ENCODE data around the gene ITGA4. TPM values are rescaled to one million over a fixed set of nuclear protein-coding genes. Genes with fewer than 3 reads are reported as not detected.

ITGA4 gene
- total and polyA plus RNA-seq, 8 donors: 0.45 to 48.4 (median 8.5) TPM

GRCh38 chr2:181457741-181458425 lies 697 bp downstream of the ITGA4 start:
- intact Hi-C loops (cut with DNase I; ENCODE audit: low total_unique reads): no loop called here
- Histone ChIP-seq H3K36me3 (no peaks in the 10 kb centered on the region), H3K9me3 (no peaks in the 10 kb centered on the region), H3K4me3 (peak overlapping the region; percentile 45 to 61 (median 50)), H3K27me3 (peaks cover 0 to 34% (median 18%) of the 10 kb centered on the region in 3 donors), H3K27ac (peak overlapping the region; percentile 74 to 83 (median 80)), H3K4me1 (peaks cover 0 to 35% (median 19%) of the 10 kb centered on the region in 4 donors)
- peak; percentile 27 to 70 for DNase-seq
- 2 to 4% (median 3%) methylated on average over 30 to 45 of the region's 45 CpGs for WGBS, 5 donors
- no peak for TF ChIP-seq POLR2A (IDR thresholded peaks at IDR 0.05)
- no peak for TF ChIP-seq CTCF (IDR thresholded peaks at IDR 0.05)
- no peak for TF ChIP-seq EP300 (IDR thresholded peaks at IDR 0.05)
- TF ChIP-seq POLR2AphosphoS5 (IDR thresholded peaks at IDR 0.05): no peak

DNA sequence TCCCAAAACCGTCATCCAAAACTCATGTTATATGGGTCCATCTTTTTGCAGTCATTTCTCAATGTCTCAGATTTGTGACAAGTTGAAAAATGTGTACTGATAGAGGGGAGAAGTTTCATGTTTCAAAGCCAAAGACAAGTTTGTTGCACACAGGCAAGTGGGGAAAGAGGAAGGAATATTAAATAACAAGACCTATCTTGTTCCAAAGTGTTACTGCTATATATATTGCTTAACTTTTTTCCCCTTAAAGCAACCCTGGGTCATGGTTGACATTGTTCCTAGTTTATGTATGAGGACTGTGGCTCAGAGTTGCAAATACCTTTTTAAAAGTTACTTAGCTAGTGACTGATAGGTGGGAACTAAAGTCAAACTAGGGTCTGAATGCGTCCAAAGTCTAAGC lies 1.7 kb downstream of the ITGA4 start:
- Histone ChIP-seq H3K27me3 (peaks cover 0 to 34% (median 18%) of the 10 kb centered on the region in 3 donors), H3K9me3 (no peaks in the 10 kb centered on the region), H3K36me3 (no peaks in the 10 kb centered on the region), H3K4me1 (peaks cover 0 to 40% (median 19%) of the 10 kb centered on the region in 4 donors), H3K27ac (peak overlapping the region in 4 of 5 donors; percentile 7 to 83 (median 62)), H3K4me3 (peak overlapping the region; percentile 45 to 61 (median 50))
- 49 to 73% (median 63%) methylated on average over 2 of the region's 2 CpGs for WGBS, 5 donors
- intact Hi-C loops (cut with DNase I; ENCODE audit: low total_unique reads): no loop called here
- TF ChIP-seq EP300 (IDR thresholded peaks at IDR 0.05) (no peak), POLR2AphosphoS5 (IDR thresholded peaks at IDR 0.05) (no peak), CTCF (IDR thresholded peaks at IDR 0.05) (no peak)
- DNase-seq: no peak

- WGBS, 5 donors: 19 to 60% (median 48%) methylated on average over 1 of the region's 1 CpG
- no peaks in the 10 kb centered on the region for H3K36me3 ChIP-seq
- no peaks in the 10 kb centered on the region for H3K9me3 ChIP-seq
- intact Hi-C loops (cut with DNase I; ENCODE audit: low total_unique reads): loop anchor here (10.0 kb wide), 2 partner anchors 355 to 1335 kb away; no protein-coding TSS in a partner anchor
- peak overlapping the region in 3 of 5 donors; percentile 41 to 83 (median 80) for H3K27ac ChIP-seq
- H3K4me1 ChIP-seq: peaks cover 0 to 40% (median 19%) of the 10 kb centered on the region in 4 donors
- peaks cover 0 to 34% (median 18%) of the 10 kb centered on the region in 3 donors for H3K27me3 ChIP-seq
- TF ChIP-seq POLR2AphosphoS5 (IDR thresholded peaks at IDR 0.05): no peak
- TF ChIP-seq POLR2A (IDR thresholded peaks at IDR 0.05): no peak
- TF ChIP-seq CTCF (IDR thresholded peaks at IDR 0.05): no peak
- no peak for TF ChIP-seq EP300 (IDR thresholded peaks at IDR 0.05)
- no peak for DNase-seq
- H3K4me3 ChIP-seq: peak overlapping the region in 2 of 4 donors; percentile 17 to 55
These were observed 2.4 kb downstream of the ITGA4 start for GRCh38 chr2:181459621-181460021.

DNA sequence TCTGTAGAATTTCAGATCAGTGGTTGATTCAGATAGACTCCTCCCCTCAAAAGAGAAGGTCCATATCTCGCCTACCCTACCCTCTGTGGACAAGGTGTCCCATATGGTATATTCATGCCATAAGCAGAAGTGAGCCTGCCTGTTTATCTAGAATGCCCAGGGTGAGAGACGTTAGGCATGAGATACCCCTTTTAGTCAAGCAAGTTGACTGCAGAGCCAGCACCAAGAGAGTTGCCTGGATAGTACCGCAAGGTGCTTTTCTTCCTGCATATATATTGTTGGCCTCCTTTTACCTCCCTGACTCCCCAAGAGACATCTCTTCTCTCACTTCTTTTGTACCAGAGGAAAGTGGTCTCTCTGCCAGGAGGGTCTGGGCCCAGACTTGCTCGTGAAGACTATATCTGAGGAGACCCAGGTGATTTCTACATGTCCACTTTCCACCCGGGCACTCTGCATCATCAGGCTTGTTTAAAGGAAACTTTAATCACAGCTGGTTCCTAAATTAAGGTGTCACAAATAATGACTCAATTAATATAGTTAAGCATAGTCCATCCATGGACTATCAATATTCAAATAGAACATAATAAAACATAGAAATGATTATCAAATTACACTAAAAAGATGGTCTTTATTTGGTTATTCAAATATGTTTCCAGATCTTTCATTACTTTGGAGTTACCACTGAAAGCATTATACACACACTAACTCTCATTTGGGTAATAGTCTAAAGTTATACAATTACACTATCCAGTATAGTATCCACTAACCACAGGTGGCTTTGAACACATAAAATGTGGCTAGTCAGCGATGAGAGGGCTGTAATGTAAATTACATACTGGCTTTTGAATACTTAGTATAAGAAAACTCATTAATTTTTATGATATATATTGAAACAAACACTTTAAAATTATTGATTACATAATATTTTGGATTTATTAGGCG lies 4.1 kb downstream of the ITGA4 start:
- H3K4me1 ChIP-seq: peaks cover 0 to 41% (median 18%) of the 10 kb centered on the region in 4 donors
- TF ChIP-seq POLR2A (IDR thresholded peaks at IDR 0.05) (no peak), EP300 (IDR thresholded peaks at IDR 0.05) (no peak), CTCF (IDR thresholded peaks at IDR 0.05) (no peak), POLR2AphosphoS5 (IDR thresholded peaks at IDR 0.05) (no peak)
- H3K27me3 ChIP-seq: peaks cover 0 to 20% (median 18%) of the 10 kb centered on the region in 3 donors
- no peaks in the 10 kb centered on the region for H3K36me3 ChIP-seq
- H3K27ac ChIP-seq: peak overlapping the region in 3 of 5 donors; percentile 36 to 47 (median 40)
- WGBS, 5 donors: 72 to 78% (median 75%) methylated on average over 7 of the region's 7 CpGs
- no peaks in the 10 kb centered on the region for H3K9me3 ChIP-seq
- intact Hi-C loops (cut with DNase I; ENCODE audit: low total_unique reads): loop anchor here (10.0 kb wide), 2 partner anchors 357 to 1337 kb away; no protein-coding TSS in a partner anchor
- DNase-seq: peak in 1 of 2 donors; percentile 25
- H3K4me3 ChIP-seq: peak overlapping the region in 1 of 4 donors; percentile 17

Measured in stomach (tissue), 9 donors.